OCI-LY7 (cell line): ENCODE results near the gene PCP2.

Experiments used
- EZH2phosphoT487 ChIP-seq: fragments of 200-600 bp; sonication (generic); IDR thresholded peaks from 2 replicates; pipeline ENCODE4 v1.6.1; 2018; ENCODE audit warnings: low read depth, borderline replicate concordance, mild to moderate bottlenecking, mixed run types, antibody characterized with exemption, low read length, moderate library complexity, mixed read lengths
- TF ChIP-seq, protein P1 (sequence below): fragments of 200-600 bp; sonication (generic); conservative IDR thresholded peaks from 2 replicates; pipeline ENCODE4 v1.5.1; 2014; ENCODE audit warnings: mild to moderate bottlenecking, antibody characterized with exemption, low read length, moderate library complexity, mixed read lengths

- TF ChIP-seq, protein P1, sequence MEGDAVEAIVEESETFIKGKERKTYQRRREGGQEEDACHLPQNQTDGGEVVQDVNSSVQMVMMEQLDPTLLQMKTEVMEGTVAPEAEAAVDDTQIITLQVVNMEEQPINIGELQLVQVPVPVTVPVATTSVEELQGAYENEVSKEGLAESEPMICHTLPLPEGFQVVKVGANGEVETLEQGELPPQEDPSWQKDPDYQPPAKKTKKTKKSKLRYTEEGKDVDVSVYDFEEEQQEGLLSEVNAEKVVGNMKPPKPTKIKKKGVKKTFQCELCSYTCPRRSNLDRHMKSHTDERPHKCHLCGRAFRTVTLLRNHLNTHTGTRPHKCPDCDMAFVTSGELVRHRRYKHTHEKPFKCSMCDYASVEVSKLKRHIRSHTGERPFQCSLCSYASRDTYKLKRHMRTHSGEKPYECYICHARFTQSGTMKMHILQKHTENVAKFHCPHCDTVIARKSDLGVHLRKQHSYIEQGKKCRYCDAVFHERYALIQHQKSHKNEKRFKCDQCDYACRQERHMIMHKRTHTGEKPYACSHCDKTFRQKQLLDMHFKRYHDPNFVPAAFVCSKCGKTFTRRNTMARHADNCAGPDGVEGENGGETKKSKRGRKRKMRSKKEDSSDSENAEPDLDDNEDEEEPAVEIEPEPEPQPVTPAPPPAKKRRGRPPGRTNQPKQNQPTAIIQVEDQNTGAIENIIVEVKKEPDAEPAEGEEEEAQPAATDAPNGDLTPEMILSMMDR: no peak
- no peak for TF ChIP-seq EZH2phosphoT487
Observed at GRCh38 chr19:7669641-7670040, 36.1 kb upstream of the PCP2 start.
